Hepatocyte (in vitro differentiated cells): ENCODE results near the gene OLA1.

ENCODE experiments used
- EZH2 ChIP-seq: fragments of 200-600 bp; sonication (generic); IDR thresholded peaks from 2 replicates; pipeline ENCODE4 v1.6.1; 2016; ENCODE audit warnings: antibody characterized with exemption, mild to moderate bottlenecking, borderline replicate concordance
- TF ChIP-seq, protein P1 (sequence below): fragments of 200-600 bp; sonication (generic); IDR thresholded peaks from 2 replicates; pipeline ENCODE4 v1.5.1; 2016; ENCODE audit warnings: antibody characterized with exemption, mild to moderate bottlenecking; ENCODE audit not compliant: poor library complexity

DNA sequence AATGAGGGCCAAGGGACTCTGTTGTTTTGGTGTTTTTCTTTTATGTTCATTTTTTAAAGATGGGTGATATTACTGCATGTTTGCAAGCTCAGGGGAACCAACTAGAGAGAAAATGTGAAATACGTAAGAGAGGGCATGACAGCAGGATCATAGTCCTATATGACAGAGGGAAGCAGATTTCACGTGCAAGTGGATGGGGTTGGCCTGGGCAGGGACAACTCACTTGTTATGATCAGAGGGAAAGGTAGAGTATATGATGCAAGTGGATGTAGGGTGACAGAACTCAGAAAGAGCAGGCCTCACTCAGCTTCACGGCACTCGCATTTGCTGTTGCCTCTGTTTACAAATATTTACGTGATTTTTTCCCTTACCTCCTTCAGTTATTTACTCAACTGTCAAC lies 67.0 kb downstream of the OLA1 start:
- TF ChIP-seq EZH2 = no peak
- TF ChIP-seq, protein P1, sequence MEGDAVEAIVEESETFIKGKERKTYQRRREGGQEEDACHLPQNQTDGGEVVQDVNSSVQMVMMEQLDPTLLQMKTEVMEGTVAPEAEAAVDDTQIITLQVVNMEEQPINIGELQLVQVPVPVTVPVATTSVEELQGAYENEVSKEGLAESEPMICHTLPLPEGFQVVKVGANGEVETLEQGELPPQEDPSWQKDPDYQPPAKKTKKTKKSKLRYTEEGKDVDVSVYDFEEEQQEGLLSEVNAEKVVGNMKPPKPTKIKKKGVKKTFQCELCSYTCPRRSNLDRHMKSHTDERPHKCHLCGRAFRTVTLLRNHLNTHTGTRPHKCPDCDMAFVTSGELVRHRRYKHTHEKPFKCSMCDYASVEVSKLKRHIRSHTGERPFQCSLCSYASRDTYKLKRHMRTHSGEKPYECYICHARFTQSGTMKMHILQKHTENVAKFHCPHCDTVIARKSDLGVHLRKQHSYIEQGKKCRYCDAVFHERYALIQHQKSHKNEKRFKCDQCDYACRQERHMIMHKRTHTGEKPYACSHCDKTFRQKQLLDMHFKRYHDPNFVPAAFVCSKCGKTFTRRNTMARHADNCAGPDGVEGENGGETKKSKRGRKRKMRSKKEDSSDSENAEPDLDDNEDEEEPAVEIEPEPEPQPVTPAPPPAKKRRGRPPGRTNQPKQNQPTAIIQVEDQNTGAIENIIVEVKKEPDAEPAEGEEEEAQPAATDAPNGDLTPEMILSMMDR = no peak
